HUES48 (cell line): ENCODE results near the gene TECPR2.

ENCODE experiments used
- H3K27ac ChIP-seq: one replicate; pipeline ENCODE4 v1.7.0; 2013; ENCODE audit warnings: low read depth, low read length, inconsistent platforms
- H3K27me3 ChIP-seq: 2 replicates; pipeline ENCODE4 v1.6.1; 2013; ENCODE audit warnings: mild to moderate bottlenecking, low read length; ENCODE audit not compliant: control insufficient read depth, insufficient read depth
- H3K36me3 ChIP-seq: 2 replicates; pipeline ENCODE4 v1.6.1; 2013; ENCODE audit warnings: low read length; ENCODE audit not compliant: control insufficient read depth, insufficient read depth
- H3K4me1 ChIP-seq: 2 replicates; pipeline ENCODE4 v1.6.1; 2013; ENCODE audit warnings: mild to moderate bottlenecking, low read length; ENCODE audit not compliant: control insufficient read depth, insufficient read depth
- H3K4me3 ChIP-seq: 2 replicates; pipeline ENCODE4 v1.5.1; 2013; ENCODE audit warnings: mild to moderate bottlenecking, low read depth, low read length
- H3K9ac ChIP-seq: 2 replicates; pipeline ENCODE4 v1.6.1; 2013; ENCODE audit warnings: mild to moderate bottlenecking, low read depth, low read length, moderate library complexity
- H3K9me3 ChIP-seq: 2 replicates; pipeline ENCODE4 v1.6.1; 2013; ENCODE audit warnings: low read length; ENCODE audit not compliant: control insufficient read depth, insufficient read depth

TECPR2 gene

GRCh38 chr14:102450206-102451063 lies 87.7 kb downstream of the TECPR2 start:
- no peak overlapping the region for H3K27ac ChIP-seq
- H3K9me3 ChIP-seq = no peaks in the 10 kb centered on the region
- no peaks in the 10 kb centered on the region for H3K27me3 ChIP-seq
- H3K4me1 ChIP-seq = no peaks in the 10 kb centered on the region
- no peak overlapping the region for H3K4me3 ChIP-seq
- H3K9ac ChIP-seq = no peak overlapping the region
- H3K36me3 ChIP-seq = peaks cover 59% of the 10 kb centered on the region

- no peak overlapping the region for H3K9ac ChIP-seq
- no peaks in the 10 kb centered on the region for H3K27me3 ChIP-seq
- H3K4me3 ChIP-seq = no peak overlapping the region
- H3K9me3 ChIP-seq = no peaks in the 10 kb centered on the region
- H3K4me1 ChIP-seq = no peaks in the 10 kb centered on the region
- peaks cover 59% of the 10 kb centered on the region for H3K36me3 ChIP-seq
- H3K27ac ChIP-seq = no peak overlapping the region
Observed at GRCh38 chr14:102451064-102451352, 88.3 kb downstream of the TECPR2 start.

- no peaks in the 10 kb centered on the region for H3K27me3 ChIP-seq
- no peaks in the 10 kb centered on the region for H3K9me3 ChIP-seq
- no peaks in the 10 kb centered on the region for H3K4me1 ChIP-seq
- no peak overlapping the region for H3K27ac ChIP-seq
- H3K36me3 ChIP-seq = peaks cover 58% of the 10 kb centered on the region
- no peak overlapping the region for H3K4me3 ChIP-seq
- no peak overlapping the region for H3K9ac ChIP-seq
Observed at GRCh38 chr14:102452302-102452701, 89.6 kb downstream of the TECPR2 start.

GRCh38 chr14:102454711-102455110 lies 92.0 kb downstream of the TECPR2 start:
- no peak overlapping the region for H3K27ac ChIP-seq
- H3K9me3 ChIP-seq = no peaks in the 10 kb centered on the region
- H3K36me3 ChIP-seq = peaks cover 52% of the 10 kb centered on the region
- H3K4me1 ChIP-seq = no peaks in the 10 kb centered on the region
- H3K27me3 ChIP-seq = no peaks in the 10 kb centered on the region
- H3K9ac ChIP-seq = no peak overlapping the region
- H3K4me3 ChIP-seq = no peak overlapping the region

GRCh38 chr14:102457509-102457908 lies 94.8 kb downstream of the TECPR2 start:
- Histone ChIP-seq H3K36me3 (peaks cover 24% of the 10 kb centered on the region), H3K27ac (no peak overlapping the region), H3K4me3 (no peak overlapping the region), H3K9me3 (no peaks in the 10 kb centered on the region), H3K9ac (no peak overlapping the region), H3K27me3 (no peaks in the 10 kb centered on the region), H3K4me1 (no peaks in the 10 kb centered on the region)

- Histone ChIP-seq H3K27ac (no peak overlapping the region), H3K36me3 (peaks cover 17% of the 10 kb centered on the region), H3K27me3 (no peaks in the 10 kb centered on the region), H3K9ac (no peak overlapping the region), H3K9me3 (no peaks in the 10 kb centered on the region), H3K4me1 (no peaks in the 10 kb centered on the region), H3K4me3 (no peak overlapping the region)
Observed at GRCh38 chr14:102461490-102462338, 99.0 kb downstream of the TECPR2 start.

- Histone ChIP-seq H3K27ac (no peak overlapping the region), H3K27me3 (no peaks in the 10 kb centered on the region), H3K9me3 (no peaks in the 10 kb centered on the region), H3K36me3 (peaks cover 13% of the 10 kb centered on the region; the same call in 1 of the 2 replicates), H3K4me1 (no peaks in the 10 kb centered on the region), H3K4me3 (no peak overlapping the region), H3K9ac (no peak overlapping the region)
Observed at GRCh38 chr14:102462391-102462790, 99.7 kb downstream of the TECPR2 start.

GRCh38 chr14:102464006-102464405 lies 101.3 kb downstream of the TECPR2 start:
- H3K4me1 ChIP-seq = no peaks in the 10 kb centered on the region
- no peak overlapping the region for H3K4me3 ChIP-seq
- H3K27me3 ChIP-seq = no peaks in the 10 kb centered on the region
- peaks cover 11% of the 10 kb centered on the region; the same call in 1 of the 2 replicates for H3K36me3 ChIP-seq
- H3K9ac ChIP-seq = no peak overlapping the region
- H3K27ac ChIP-seq = no peak overlapping the region
- no peaks in the 10 kb centered on the region for H3K9me3 ChIP-seq

- no peaks in the 10 kb centered on the region for H3K4me1 ChIP-seq
- no peak overlapping the region for H3K4me3 ChIP-seq
- H3K27ac ChIP-seq = no peak overlapping the region
- no peaks in the 10 kb centered on the region for H3K9me3 ChIP-seq
- no peaks in the 10 kb centered on the region for H3K27me3 ChIP-seq
- peaks cover 11% of the 10 kb centered on the region; the same call in 1 of the 2 replicates for H3K36me3 ChIP-seq
- no peak overlapping the region for H3K9ac ChIP-seq
Observed at GRCh38 chr14:102464846-102465341, 102.2 kb downstream of the TECPR2 start.

- Histone ChIP-seq H3K9ac (no peak overlapping the region), H3K4me1 (no peaks in the 10 kb centered on the region), H3K27ac (no peak overlapping the region), H3K9me3 (no peaks in the 10 kb centered on the region), H3K4me3 (no peak overlapping the region), H3K36me3 (peaks cover 11% of the 10 kb centered on the region; the same call in 1 of the 2 replicates), H3K27me3 (no peaks in the 10 kb centered on the region)
Observed at GRCh38 chr14:102469261-102469660, 106.5 kb downstream of the TECPR2 start.
